GM12878 (cell line): ENCODE measurements around the gene PCNP. TPM values are rescaled to one million over a fixed set of nuclear protein-coding genes. Genes with fewer than 3 reads are reported as not detected.

Experiments used
- ATAC-seq: fragments of 200-7000 bp; cut with Tn5 transposase; 3 replicates; pipeline ENCODE4 v1.9.1; 2020; ENCODE audit warnings: mild to moderate bottlenecking, moderate library complexity
- BruUV-seq: library from RNA; stranded (reverse); fragments of 400-500 nt; replicated peaks from 2 replicates; lab custom pipeline; 2021; lab: Mats Ljungman, UMichigan
- CTCF ChIA-PET: fragments of 300-600 bp; sonication (Branson Sonifier 250); formaldehyde crosslinking; extraction: SDS; loops from one replicate; lab custom pipeline; 2021; ENCODE audit warnings: inconsistent platforms; lab: Yijun Ruan, JAX
- POLR2A ChIA-PET: fragments of 350-600 bp; formaldehyde crosslinking; extraction: SDS; loops from one replicate; lab custom pipeline; 2021; ENCODE audit warnings: inconsistent platforms; lab: Charles Lee
- RAD21 ChIA-PET: fragments of 300-600 bp; sonication (Branson Sonifier 250); formaldehyde crosslinking; loops from one replicate; lab custom pipeline; 2023; ENCODE audit warnings: antibody characterized with exemption; ENCODE audit not compliant: unreplicated experiment; lab: Charles Lee
- SMC1A ChIA-PET: fragments of 300-600 bp; sonication (Branson Sonifier 250); formaldehyde crosslinking; loops from one replicate; lab custom pipeline; 2023; ENCODE audit not compliant: unreplicated experiment, uncharacterized antibody; lab: Charles Lee
- DNase-seq: peaks from one replicate; pipeline ENCODE4 v3.0.0-alpha.2; 2011; ENCODE audit warnings: low read depth, low spot score
- FAIRE-seq: peaks from 3 replicates; lab custom pipeline; 2011; peaks lifted over from hg19 to GRCh38; lab: Jason Lieb, UNC
- H2AFZ ChIP-seq: 2 replicates; pipeline ENCODE4 v1.6.0; 2011; ENCODE audit warnings: low read depth, low read length, control low read depth; ENCODE audit not compliant: control insufficient read depth
- H3K27ac ChIP-seq: 2 replicates; pipeline ENCODE4 v1.5.1; 2011; ENCODE audit warnings: control low read depth; ENCODE audit not compliant: control insufficient read depth, insufficient read depth
- H3K27me3 ChIP-seq, 2 experiments: replicated peaks in 1 of 2; 2 replicates each; pipeline versions ENCODE4 v1.6.0 to v1.6.1; 2011; ENCODE audit warnings: low read length in 1 of 2; ENCODE audit not compliant: control insufficient read depth in 2 of 2, insufficient read depth in 2 of 2
- H3K36me3 ChIP-seq, 2 experiments: 2 replicates each; pipeline ENCODE4 v1.5.1; 2011; ENCODE audit warnings: low read length in 1 of 2; ENCODE audit not compliant: control insufficient read depth in 2 of 2, insufficient read depth in 2 of 2
- H3K4me1 ChIP-seq: 2 replicates; pipeline ENCODE4 v1.6.1; 2011; ENCODE audit warnings: mild to moderate bottlenecking, low read length, moderate library complexity, mixed read lengths; ENCODE audit not compliant: control insufficient read depth, insufficient read depth
- H3K4me2 ChIP-seq: 2 replicates; pipeline ENCODE4 v1.6.0; 2011; ENCODE audit warnings: control low read depth; ENCODE audit not compliant: control insufficient read depth, insufficient read depth
- H3K4me3 ChIP-seq: fragments of 200-600 bp; sonication (generic); 2 replicates; pipeline ENCODE4 v1.5.1; 2016
- H3K79me2 ChIP-seq: 2 replicates; pipeline ENCODE4 v1.6.0; 2011; ENCODE audit warnings: low read length; ENCODE audit not compliant: control insufficient read depth, insufficient read depth
- H3K9ac ChIP-seq: 2 replicates; pipeline ENCODE4 v1.8.0; 2011; ENCODE audit warnings: low read length, control low read depth, mixed read lengths; ENCODE audit not compliant: control insufficient read depth, insufficient read depth
- H3K9me3 ChIP-seq: replicated peaks from 3 replicates; pipeline ENCODE4 v1.5.1; 2011; ENCODE audit warnings: mild to moderate bottlenecking, low read length; ENCODE audit not compliant: control insufficient read depth, insufficient read depth
- H4K20me1 ChIP-seq: 2 replicates; pipeline ENCODE4 v1.6.0; 2011; ENCODE audit not compliant: control insufficient read depth, insufficient read depth
- BACH1 ChIP-seq: fragments of 450-650 bp; IDR thresholded peaks from 2 replicates; pipeline ENCODE4 v1.6.1; 2017; ENCODE audit warnings: mild to moderate bottlenecking, borderline replicate concordance
- BCL11A ChIP-seq: IDR thresholded peaks from 2 replicates; pipeline ENCODE4 v1.6.1; 2011; ENCODE audit warnings: low read depth, low read length
- CEBPB ChIP-seq, 2 experiments: fragments of 150-350 bp in 1 of 2; IDR thresholded peaks; 2 replicates each; pipeline ENCODE4 v1.6.1; 2012 to 2014; ENCODE audit warnings: low read depth in 2 of 2, low read length in 2 of 2, borderline replicate concordance in 1 of 2, inconsistent platforms in 1 of 2
- CHD2 ChIP-seq: IDR thresholded peaks from 2 replicates; pipeline ENCODE4 v1.6.1; 2011; ENCODE audit warnings: low read depth, low read length, improper control_type of control experiment, borderline replicate concordance
- CREB1 ChIP-seq: IDR thresholded peaks from 2 replicates; pipeline ENCODE4 v1.6.1; 2012; ENCODE audit warnings: low read depth, mild to moderate bottlenecking, inconsistent platforms
- CTCF ChIP-seq, 3 experiments: IDR thresholded peaks in 2 of 3; conservative IDR thresholded peaks in 1 of 3; 2 replicates each; pipeline ENCODE4 v1.5.1; 2011; ENCODE audit warnings: low read depth in 3 of 3, low read length in 3 of 3, mild to moderate bottlenecking in 3 of 3, control low read depth in 2 of 3, moderate library complexity in 2 of 3, inconsistent platforms in 1 of 3, mixed read lengths in 1 of 3; ENCODE audit not compliant: control insufficient read depth in 2 of 3, insufficient read depth in 1 of 3; ENCODE audit errors: extremely low read depth in 1 of 3
- HCFC1 ChIP-seq: fragments of 150-350 bp; IDR thresholded peaks from 2 replicates; pipeline ENCODE4 v1.6.1; 2014; ENCODE audit warnings: low read length
- IRF4 ChIP-seq: IDR thresholded peaks from 2 replicates; pipeline ENCODE4 v1.6.1; 2011; ENCODE audit warnings: low read depth, low read length
- KLF5 ChIP-seq: fragments of 450-650 bp; IDR thresholded peaks from 2 replicates; pipeline ENCODE4 v1.6.1; 2014; ENCODE audit warnings: mild to moderate bottlenecking; ENCODE audit not compliant: partially characterized antibody
- MLLT1 ChIP-seq: fragments of 450-650 bp; IDR thresholded peaks from 2 replicates; pipeline ENCODE4 v1.6.1; 2016; ENCODE audit warnings: mild to moderate bottlenecking
- MYC ChIP-seq: IDR thresholded peaks from 2 replicates; pipeline ENCODE4 v1.6.1; 2011; ENCODE audit warnings: mild to moderate bottlenecking, low read length, moderate library complexity, inconsistent platforms; ENCODE audit not compliant: insufficient read depth, insufficient replicate concordance, insufficient read length, severe bottlenecking
- RELA ChIP-seq: fragments of 450-650 bp; IDR thresholded peaks from 2 replicates; pipeline ENCODE4 v1.8.0; 2014; ENCODE audit warnings: borderline replicate concordance; ENCODE audit not compliant: partially characterized antibody
- REST ChIP-seq: IDR thresholded peaks from 2 replicates; pipeline ENCODE4 v1.6.1; 2012; ENCODE audit warnings: mild to moderate bottlenecking, low read depth, low read length
- RFX5 ChIP-seq: IDR thresholded peaks from 2 replicates; pipeline ENCODE4 v1.6.1; 2011; ENCODE audit warnings: low read depth, low read length, improper control_type of control experiment
- SP1 ChIP-seq: IDR thresholded peaks from one replicate; pipeline ENCODE4 v1.6.1; 2011; ENCODE audit warnings: low read depth, low read length
- STAT1 ChIP-seq: fragments of 450-650 bp; conservative IDR thresholded peaks from 2 replicates; pipeline ENCODE4 v1.6.1; 2014; ENCODE audit warnings: antibody characterized with exemption, mild to moderate bottlenecking
- TARDBP ChIP-seq: IDR thresholded peaks from 2 replicates; pipeline ENCODE4 v1.6.1; 2016; ENCODE audit warnings: borderline replicate concordance
- WRNIP1 ChIP-seq: IDR thresholded peaks from 2 replicates; pipeline ENCODE4 v1.6.1; 2011; ENCODE audit warnings: low read depth, low read length, improper control_type of control experiment, borderline replicate concordance
- WGBS: methylation state at CpG from one replicate; pipeline ENCODE4 v1.1.6; 2016; ENCODE audit warnings: low lambda C conversion rate; ENCODE audit not compliant: insufficient replicate concordance, insufficient coverage; ENCODE audit errors: missing lambda C conversion rate; 5-methylcytosine and 5-hydroxymethylcytosine counted together
- in situ Hi-C: fragments of 300-500 bp; cut with MboI; formaldehyde crosslinking; loops from 9 replicates; pipeline ENCODE4 v1.14.3; 2018; ENCODE audit warnings: mixed read lengths
- intact Hi-C: fragments of 100-400 bp; cut with micrococcal nuclease; formaldehyde crosslinking; loops from one replicate; pipeline ENCODE4 v1.14.2; 2022; ENCODE audit not compliant: unreplicated experiment
- polyA plus RNA-seq, 11 experiments: library from polyadenylated mRNA; depleted of rRNA in 4 of 11; unstranded in 6 of 11; stranded (reverse) in 5 of 11; fragments of >200 nt; fragmentation: Nextera tagmentation in 4 of 11; fragmentation: Illumina TruSeq in 1 of 11; extraction: Ambion mirVana in 4 of 11; extraction: Trizol in 1 of 11; gene quantifications; 1 replicate in 1 of 11; 2 replicates in 10 of 11; pipeline versions ENCODE4 v1.2.1 to v1.2.3, GENCODE V29; 2011 to 2016; ENCODE audit warnings: inconsistent platforms in 2 of 11, missing spikeins in 2 of 11, low read depth in 1 of 11
- total RNA-seq, 4 experiments: library from RNA; depleted of rRNA in 3 of 4; stranded (reverse); fragments of >200 nt in 3 of 4; fragmentation: Illumina TruSeq in 1 of 4; extraction: Trizol in 1 of 4; gene quantifications; 2 replicates each; pipeline versions ENCODE4 v1.2.1 to v1.2.3, GENCODE V29; 2013 to 2021

Gene PCNP
- total and polyA plus RNA-seq, 10 of the 15 experiments (the other 5 are each of a cell fraction or from before 2014, with no cell fraction given), result 49.8 to 179 (median 109) TPM

GRCh38 chr3:101619734-101620133 lies 45.8 kb downstream of the PCNP start:
- POLR2A ChIA-PET, result no interaction called here
- no peaks in the 10 kb centered on the region for H3K9me3 ChIP-seq
- no peaks in the 10 kb centered on the region for H3K27me3 ChIP-seq
- WGBS, result 82% methylated on average over 3 of the region's 3 CpGs
- RAD21 ChIA-PET, result no interaction called here
- H3K9ac ChIP-seq, result no peak overlapping the region
- in situ Hi-C loops, result no loop called here
- H3K36me3 ChIP-seq, result no peaks in the 10 kb centered on the region
- no peaks in the 10 kb centered on the region for H3K79me2 ChIP-seq
- BruUV-seq, result no TSS peak
- no peak overlapping the region for H3K4me2 ChIP-seq
- no peaks in the 10 kb centered on the region for H3K4me1 ChIP-seq
- no peak for FAIRE-seq
- no peaks in the 10 kb centered on the region for H4K20me1 ChIP-seq
- SMC1A ChIA-PET, result no interaction called here
- no peak overlapping the region for H3K27ac ChIP-seq
- CTCF ChIA-PET, result interaction anchor here (0.6 kb wide), 1 partner anchor 17 kb away, joined by 3 read pairs; no protein-coding TSS in a partner anchor
- H2AFZ ChIP-seq, result no peak overlapping the region
- ATAC-seq, result no peak
- DNase-seq, result no peak
- no peak overlapping the region for H3K4me3 ChIP-seq
- intact Hi-C loops, result no loop called here
- TF ChIP-seq TARDBP (no peak), MYC (no peak), MLLT1 (no peak), WRNIP1 (no peak), STAT1 (no peak), KLF5 (no peak), IRF4 (no peak), BACH1 (no peak), BCL11A (no peak), CREB1 (no peak), CTCF (IDR thresholded peaks at IDR 0.05 in 2 of 3, conservative IDR thresholded peaks at IDR 0.05 in 1 of 3; ENCODE audit: control insufficient read depth in 2 of 3, extremely low read depth in 1 of 3, insufficient read depth in 1 of 3, low read depth in 3 of 3, low read length in 3 of 3) (no peak), REST (no peak), SP1 (no peak), RELA (no peak), CHD2 (no peak), CEBPB (IDR thresholded peaks at IDR 0.05; ENCODE audit: borderline replicate concordance in 1 of 2, low read depth in 2 of 2, low read length in 2 of 2) (no peak), HCFC1 (no peak), RFX5 (no peak)
